Esophagus muscularis mucosa (tissue), 3 donors: ENCODE measurements around the gene RHAG.

Experiments
- CTCF ChIP-seq, 3 experiments: fragments of 200-600 bp in 2 of 3; fragments of 450-650 bp in 1 of 3; sonication (generic) in 2 of 3; IDR thresholded peaks; one replicate each; pipeline ENCODE4 v1.5.1; 2017 to 2019; ENCODE audit warnings: antibody characterized with exemption in 3 of 3, mild to moderate bottlenecking in 2 of 3, moderate library complexity in 1 of 3
- POLR2A ChIP-seq: fragments of 450-650 bp; IDR thresholded peaks from one replicate; pipeline ENCODE4 v1.6.1; 2017; ENCODE audit warnings: antibody characterized with exemption, moderate library complexity, mild to moderate bottlenecking, low read depth

- TF ChIP-seq POLR2A (no peak), CTCF (IDR thresholded peaks at IDR 0.05) (no peak)
Measured at GRCh38 chr6:49662231-49662891, 25.7 kb upstream of the RHAG start.
